VCaP (cell line): ENCODE results near the gene FBXW2.
"Not testable (repeated sequence)": the region's sequence is repeated elsewhere in the genome, so short reads cannot be mapped to it uniquely, and the experiment has no call there.

Experiments
- H3K27ac ChIP-seq: fragments of 450-650 bp; 2 replicates; pipeline ENCODE4 v1.5.1; 2017
- CTCF ChIP-seq: fragments of 450-650 bp; conservative IDR thresholded peaks from 2 replicates; pipeline ENCODE4 v1.5.1; 2017; ENCODE audit warnings: mild to moderate bottlenecking, moderate library complexity

The FBXW2 gene

GRCh38 chr9:120758544-120758943 is 34.7 kb downstream of the FBXW2 start:
- no peak for TF ChIP-seq CTCF
- H3K27ac ChIP-seq: peak overlapping the region; percentile 52

DNA sequence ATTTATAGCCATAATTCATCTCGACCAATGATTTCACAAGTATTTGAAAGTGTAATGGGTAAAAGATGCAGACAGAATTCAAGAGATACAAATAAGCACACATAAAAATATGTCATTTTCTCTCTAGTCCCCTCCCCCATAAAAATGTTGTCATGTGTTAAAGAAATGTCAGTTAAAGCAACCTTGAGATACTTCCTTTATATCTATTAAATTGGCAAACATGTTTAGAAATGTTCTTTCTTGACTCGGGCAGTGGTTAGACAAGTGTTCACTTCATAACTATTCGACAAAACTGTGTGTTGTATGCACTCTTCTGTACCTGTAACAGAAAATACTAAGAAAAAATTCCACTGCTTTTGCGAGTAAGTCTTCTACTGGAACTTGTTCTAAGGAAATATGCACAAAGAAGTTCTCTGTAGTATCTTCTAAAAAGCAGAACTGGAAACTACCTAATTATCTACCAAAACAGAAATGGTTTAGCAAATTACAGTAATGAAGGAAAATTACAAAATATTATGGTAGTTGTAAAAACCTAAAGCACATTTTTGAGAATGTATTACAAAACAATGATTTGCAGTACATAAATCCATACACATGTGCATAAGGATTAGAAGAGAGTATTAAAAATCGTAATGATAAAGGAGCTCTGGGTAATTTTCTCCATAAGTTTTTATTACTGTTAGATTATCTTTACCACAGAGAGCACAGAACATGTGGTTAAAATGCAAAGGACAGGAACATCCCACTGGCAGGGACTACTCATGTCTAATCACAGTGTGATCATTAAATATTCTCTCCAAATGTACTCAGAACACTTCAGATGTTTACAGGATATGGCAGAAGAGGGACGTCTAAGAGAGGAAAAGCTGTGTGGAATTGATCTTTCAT is 35.9 kb downstream of the FBXW2 start:
- H3K27ac ChIP-seq: peak overlapping the region; percentile 52
- TF ChIP-seq CTCF: no peak

- TF ChIP-seq CTCF: no peak
- H3K27ac ChIP-seq: peak overlapping the region; percentile 52
Measured at GRCh38 chr9:120756531-120756930, 36.7 kb downstream of the FBXW2 start.

DNA sequence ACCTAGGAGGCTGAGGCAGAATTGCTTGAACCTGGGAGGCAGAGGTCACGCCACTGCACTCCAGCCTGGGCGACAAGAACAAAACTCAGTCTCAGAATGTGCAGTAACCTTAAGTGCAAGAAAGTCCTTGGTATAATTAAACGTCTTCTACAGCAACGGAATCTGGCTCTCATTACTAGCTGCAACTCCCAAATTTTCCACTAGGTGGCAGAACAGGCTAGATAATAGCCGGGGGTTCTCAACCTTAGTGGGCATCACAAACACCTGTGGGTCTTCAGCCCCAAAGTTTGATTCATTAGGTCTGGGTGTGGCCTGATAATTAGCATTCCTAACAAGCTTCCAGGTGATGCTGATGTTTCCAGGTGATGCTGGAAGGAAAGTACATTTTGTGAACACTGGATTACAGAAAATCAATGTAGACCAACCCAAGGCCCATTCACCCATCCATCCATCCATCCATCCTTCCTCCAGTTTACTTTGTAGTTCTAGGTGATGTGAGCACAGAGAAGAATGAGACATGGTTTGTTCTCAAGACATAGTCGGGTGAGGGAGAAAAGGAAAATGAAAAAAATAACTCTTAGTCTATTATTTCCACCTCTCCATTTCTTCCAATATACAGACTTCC is 37.3 kb downstream of the FBXW2 start:
- H3K27ac ChIP-seq: peak overlapping the region; percentile 52
- peak; percentile 86 for TF ChIP-seq CTCF

DNA sequence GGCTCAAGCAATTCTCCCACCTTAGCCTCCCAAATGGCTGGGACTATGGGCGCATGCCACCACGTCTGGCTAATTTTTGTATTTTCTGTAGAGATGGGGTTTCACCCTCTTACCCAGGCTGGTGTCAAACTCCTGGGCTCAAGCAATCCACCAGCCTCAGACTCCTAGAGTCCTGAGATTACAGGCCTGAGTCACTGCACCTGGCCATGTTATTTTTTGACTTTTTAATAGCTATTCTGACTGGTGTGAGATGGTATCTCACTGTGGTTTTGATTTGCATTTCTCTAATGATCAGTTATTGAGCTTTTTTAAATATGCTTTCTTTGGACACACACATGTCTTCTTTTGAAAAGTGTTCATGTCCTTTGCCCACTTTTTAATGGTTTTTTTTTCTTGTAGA is 38.2 kb downstream of the FBXW2 start:
- TF ChIP-seq CTCF: no peak
- no peak overlapping the region for H3K27ac ChIP-seq

DNA sequence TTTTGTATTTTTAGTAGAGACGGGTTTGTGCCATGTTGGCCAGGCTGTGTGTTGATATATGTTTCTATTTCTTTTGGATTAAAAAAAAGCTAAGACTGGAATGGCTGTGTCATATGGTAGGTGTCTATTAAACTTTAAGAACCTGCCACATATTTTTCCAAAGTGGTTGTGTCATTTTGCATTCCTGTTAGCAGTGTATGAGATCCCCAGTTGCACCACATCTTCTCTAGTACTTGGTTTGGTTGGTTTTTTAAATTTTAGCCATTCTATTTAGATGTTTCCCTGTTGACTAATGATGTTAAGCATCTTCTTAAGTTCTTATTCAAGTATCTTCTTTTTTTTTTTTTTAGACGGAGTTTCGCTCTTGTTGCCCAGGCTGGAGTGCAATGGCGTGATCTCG is 42.8 kb downstream of the FBXW2 start:
- no peak overlapping the region for H3K27ac ChIP-seq
- no peak for TF ChIP-seq CTCF

GRCh38 chr9:120746366-120746765 is 46.9 kb downstream of the FBXW2 start:
- H3K27ac ChIP-seq: not testable (repeated sequence)

DNA sequence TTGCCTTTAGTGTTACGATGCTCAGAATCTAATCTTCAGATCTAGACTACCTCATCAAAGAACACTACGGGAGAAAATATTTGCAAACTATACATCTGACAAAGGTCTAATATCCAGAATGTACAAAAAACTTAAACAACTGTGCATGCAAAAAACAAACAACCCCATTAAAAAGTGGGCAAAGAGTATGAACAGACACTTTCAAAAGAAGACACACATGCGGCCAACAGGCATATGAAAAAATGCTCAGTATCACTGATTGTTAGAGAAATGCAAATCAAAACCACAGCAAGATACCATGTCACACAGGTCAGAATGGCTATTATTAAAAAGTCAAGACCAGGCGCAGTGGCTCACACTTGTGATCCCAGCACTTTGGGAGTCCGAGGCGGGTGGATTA is 47.9 kb downstream of the FBXW2 start:
- no peak overlapping the region for H3K27ac ChIP-seq
- TF ChIP-seq CTCF: no peak
